ENCODE data around the gene CDR2L.

GRCh38 chr17:74986206-74986576, 1.2 kb upstream of the CDR2L start:
- no peak for TF ChIP-seq POLR2A (IDR thresholded peaks at IDR 0.05; ENCODE audit: low read length)
- TF ChIP-seq RCOR1 (IDR thresholded peaks at IDR 0.05; ENCODE audit: low read depth, low read length): no peak
- no peak for TF ChIP-seq RAD21 (conservative IDR thresholded peaks at IDR 0.05 in 1 of 2, IDR thresholded peaks at IDR 0.05 in 1 of 2)
- TF ChIP-seq CTCF (IDR thresholded peaks at IDR 0.05): no peak
- no peak for TF ChIP-seq CEBPB (IDR thresholded peaks at IDR 0.05)
- no peak for TF ChIP-seq EHF (CRISPR knock-in tag; IDR thresholded peaks at IDR 0.05)
- no peak for TF ChIP-seq CBX8 (IDR thresholded peaks at IDR 0.05)
- TF ChIP-seq PHF8 (IDR thresholded peaks at IDR 0.05; ENCODE audit: borderline replicate concordance, low read depth): no peak
- TF ChIP-seq, protein P1, sequence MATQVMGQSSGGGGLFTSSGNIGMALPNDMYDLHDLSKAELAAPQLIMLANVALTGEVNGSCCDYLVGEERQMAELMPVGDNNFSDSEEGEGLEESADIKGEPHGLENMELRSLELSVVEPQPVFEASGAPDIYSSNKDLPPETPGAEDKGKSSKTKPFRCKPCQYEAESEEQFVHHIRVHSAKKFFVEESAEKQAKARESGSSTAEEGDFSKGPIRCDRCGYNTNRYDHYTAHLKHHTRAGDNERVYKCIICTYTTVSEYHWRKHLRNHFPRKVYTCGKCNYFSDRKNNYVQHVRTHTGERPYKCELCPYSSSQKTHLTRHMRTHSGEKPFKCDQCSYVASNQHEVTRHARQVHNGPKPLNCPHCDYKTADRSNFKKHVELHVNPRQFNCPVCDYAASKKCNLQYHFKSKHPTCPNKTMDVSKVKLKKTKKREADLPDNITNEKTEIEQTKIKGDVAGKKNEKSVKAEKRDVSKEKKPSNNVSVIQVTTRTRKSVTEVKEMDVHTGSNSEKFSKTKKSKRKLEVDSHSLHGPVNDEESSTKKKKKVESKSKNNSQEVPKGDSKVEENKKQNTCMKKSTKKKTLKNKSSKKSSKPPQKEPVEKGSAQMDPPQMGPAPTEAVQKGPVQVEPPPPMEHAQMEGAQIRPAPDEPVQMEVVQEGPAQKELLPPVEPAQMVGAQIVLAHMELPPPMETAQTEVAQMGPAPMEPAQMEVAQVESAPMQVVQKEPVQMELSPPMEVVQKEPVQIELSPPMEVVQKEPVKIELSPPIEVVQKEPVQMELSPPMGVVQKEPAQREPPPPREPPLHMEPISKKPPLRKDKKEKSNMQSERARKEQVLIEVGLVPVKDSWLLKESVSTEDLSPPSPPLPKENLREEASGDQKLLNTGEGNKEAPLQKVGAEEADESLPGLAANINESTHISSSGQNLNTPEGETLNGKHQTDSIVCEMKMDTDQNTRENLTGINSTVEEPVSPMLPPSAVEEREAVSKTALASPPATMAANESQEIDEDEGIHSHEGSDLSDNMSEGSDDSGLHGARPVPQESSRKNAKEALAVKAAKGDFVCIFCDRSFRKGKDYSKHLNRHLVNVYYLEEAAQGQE (IDR thresholded peaks at IDR 0.05): no peak
- no peak for TF ChIP-seq EHMT2 (IDR thresholded peaks at IDR 0.05; ENCODE audit: low read depth)
- no peak for TF ChIP-seq FOSB (CRISPR knock-in tag; IDR thresholded peaks at IDR 0.05)
- TF ChIP-seq, protein P2, sequence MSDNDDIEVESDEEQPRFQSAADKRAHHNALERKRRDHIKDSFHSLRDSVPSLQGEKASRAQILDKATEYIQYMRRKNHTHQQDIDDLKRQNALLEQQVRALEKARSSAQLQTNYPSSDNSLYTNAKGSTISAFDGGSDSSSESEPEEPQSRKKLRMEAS (IDR thresholded peaks at IDR 0.05): no peak

Data from A549 (cell line).